ENCODE measurements around the gene C10orf62. TPM values are rescaled to one million over a fixed set of nuclear protein-coding genes. Genes with fewer than 3 reads are reported as not detected.

The C10orf62 gene
- total and polyA plus RNA-seq, 10 of the 15 experiments (the other 5 are each of a cell fraction or from before 2014, with no cell fraction given), result not detected

- no peaks in the 10 kb centered on the region for H3K27me3 ChIP-seq (replicated peaks in 1 of 2; ENCODE audit: control insufficient read depth in 2 of 2, insufficient read depth in 2 of 2, low read length in 1 of 2)
- no peak overlapping the region for H3K4me2 ChIP-seq (ENCODE audit: control insufficient read depth, insufficient read depth)
- in situ Hi-C loops (cut with MboI) (no loop called here), intact Hi-C loops (cut with micrococcal nuclease; ENCODE audit: unreplicated experiment) (no loop called here)
- SMC1A ChIA-PET (ENCODE audit: uncharacterized antibody, unreplicated experiment), result no interaction called here
- H3K4me1 ChIP-seq (ENCODE audit: control insufficient read depth, insufficient read depth, low read length), result peaks cover 18% of the 10 kb centered on the region
- POLR2A ChIA-PET, result no interaction called here
- BruUV-seq (replicated peaks), result no TSS peak
- RAD21 ChIA-PET (ENCODE audit: unreplicated experiment), result interaction anchor here (1.1 kb wide), 1 partner anchor 107 kb away, joined by 3 read pairs; no protein-coding TSS in a partner anchor
- FAIRE-seq (no peak), DNase-seq (ENCODE audit: low read depth, low spot score) (no peak), ATAC-seq (no peak)
- no peaks in the 10 kb centered on the region for H3K79me2 ChIP-seq (ENCODE audit: control insufficient read depth, insufficient read depth, low read length)
- H3K9me3 ChIP-seq (replicated peaks; ENCODE audit: control insufficient read depth, insufficient read depth, low read length), result no peaks in the 10 kb centered on the region; the same call in 2 of the 3 replicates
- H3K27ac ChIP-seq (ENCODE audit: control insufficient read depth, insufficient read depth), result no peak overlapping the region
- H3K36me3 ChIP-seq (ENCODE audit: control insufficient read depth in 2 of 2, insufficient read depth in 2 of 2, low read length in 1 of 2), result no peaks in the 10 kb centered on the region
- CTCF ChIA-PET, result interaction anchor here (0.7 to 5.9 kb wide), 5 partner anchors 16 to 143 kb away, joined by 4 to 62 read pairs (median 27); partner anchors contain the start of gene ANKRD2
- no peak overlapping the region for H2AFZ ChIP-seq (ENCODE audit: control insufficient read depth, low read depth, low read length)
- WGBS (ENCODE audit: insufficient coverage, insufficient replicate concordance, low lambda C conversion rate, missing lambda C conversion rate), result 86% methylated on average over 10 of the region's 10 CpGs
- no peaks in the 10 kb centered on the region for H4K20me1 ChIP-seq (ENCODE audit: control insufficient read depth, insufficient read depth)
- H3K9ac ChIP-seq (ENCODE audit: control insufficient read depth, insufficient read depth, low read length), result no peak overlapping the region
- no peak overlapping the region for H3K4me3 ChIP-seq
- TF ChIP-seq CEBPZ (IDR thresholded peaks at IDR 0.05; ENCODE audit: low read depth, low read length) (no peak), SP1 (IDR thresholded peaks at IDR 0.05; ENCODE audit: low read depth, low read length) (no peak), PRDM15 (CRISPR knock-in tag; IDR thresholded peaks at IDR 0.05) (no peak), CHD2 (IDR thresholded peaks at IDR 0.05; ENCODE audit: borderline replicate concordance, low read depth, low read length) (no peak), NBN (IDR thresholded peaks at IDR 0.05) (no peak), E2F8 (IDR thresholded peaks at IDR 0.05; ENCODE audit: low read depth, partially characterized antibody) (no peak), POLR2AphosphoS2 (IDR thresholded peaks at IDR 0.05; ENCODE audit: low read depth, low read length) (no peak), RELA (IDR thresholded peaks at IDR 0.05; ENCODE audit: borderline replicate concordance, partially characterized antibody) (no peak), RAD21 (IDR thresholded peaks at IDR 0.05; ENCODE audit: insufficient read depth, low read depth, low read length) (no peak)
Observed at GRCh38 chr10:97550336-97551149, 39.0 kb upstream of the C10orf62 start.
